NCI-H446 (cell line): ENCODE results near the gene PRDX1.

Source experiments
- DNase-seq, 2 experiments: peaks; one replicate each; lab custom pipeline; 2025; lab: John Stamatoyannopoulos, UW

The PRDX1 gene

DNA sequence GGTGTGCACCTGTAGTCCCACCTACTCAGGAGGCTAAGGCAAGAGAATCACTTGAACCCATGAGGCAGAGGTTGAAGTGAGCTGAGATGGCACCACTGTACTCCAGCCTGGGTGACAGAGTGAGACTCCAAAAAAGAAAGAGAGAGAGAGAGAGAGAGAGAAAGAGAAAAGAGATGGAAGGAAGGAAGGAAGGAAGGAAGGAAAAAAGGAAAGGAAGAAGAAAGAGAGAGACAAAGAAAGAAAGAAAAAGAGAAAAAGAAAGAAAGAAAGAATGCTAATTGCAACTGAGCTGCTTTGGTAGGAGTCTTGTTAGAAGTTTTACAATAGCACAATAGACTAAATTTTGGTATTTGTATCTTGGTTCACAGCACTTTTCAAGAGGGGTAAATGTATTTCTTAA lies 56.4 kb downstream of the PRDX1 start:
- no peak for DNase-seq
